Activated naive CD8-positive, alpha-beta T cell treated with anti-CD3 and anti-CD28 coated beads, Interleukin-2, amount 50 U/mL, for 24 hours (primary cell): ENCODE measurements around the gene FAHD1.

Source experiments
- ATAC-seq: fragments of 150-1000 bp; cut with Tn5 transposase; one replicate; pipeline ENCODE4 v1.10.0; 2021
- DNase-seq: peaks from one replicate; pipeline ENCODE4 v3.0.0; 2021
- H3K27ac Mint-ChIP-seq: one replicate; pipeline ENCODE4 v1.8.0; 2021; ENCODE audit warnings: mild to moderate bottlenecking, mixed read lengths
- H3K27me3 Mint-ChIP-seq: one replicate; pipeline ENCODE4 v1.8.0; 2021; ENCODE audit warnings: mixed read lengths
- H3K36me3 Mint-ChIP-seq: one replicate; pipeline ENCODE4 v1.8.0; 2021; ENCODE audit warnings: low read depth, mixed read lengths
- H3K4me1 Mint-ChIP-seq: one replicate; pipeline ENCODE4 v1.8.0; 2021; ENCODE audit warnings: mixed read lengths
- H3K4me3 Mint-ChIP-seq: one replicate; pipeline ENCODE4 v1.8.0; 2021; ENCODE audit warnings: mild to moderate bottlenecking, moderate library complexity, mixed read lengths
- H3K9me3 Mint-ChIP-seq: one replicate; pipeline ENCODE4 v1.8.0; 2021; ENCODE audit warnings: mixed read lengths

Gene FAHD1

GRCh38 chr16:1831186-1832075 lies 4.4 kb downstream of the FAHD1 start:
- H3K4me3 Mint-ChIP-seq = no peak overlapping the region
- H3K4me1 Mint-ChIP-seq = peaks cover 33% of the 10 kb centered on the region
- H3K36me3 Mint-ChIP-seq = peaks cover 2% of the 10 kb centered on the region
- H3K9me3 Mint-ChIP-seq = no peaks in the 10 kb centered on the region
- DNase-seq (no peak), ATAC-seq (no peak)
- H3K27me3 Mint-ChIP-seq = no peaks in the 10 kb centered on the region
- H3K27ac Mint-ChIP-seq = no peak overlapping the region

DNA sequence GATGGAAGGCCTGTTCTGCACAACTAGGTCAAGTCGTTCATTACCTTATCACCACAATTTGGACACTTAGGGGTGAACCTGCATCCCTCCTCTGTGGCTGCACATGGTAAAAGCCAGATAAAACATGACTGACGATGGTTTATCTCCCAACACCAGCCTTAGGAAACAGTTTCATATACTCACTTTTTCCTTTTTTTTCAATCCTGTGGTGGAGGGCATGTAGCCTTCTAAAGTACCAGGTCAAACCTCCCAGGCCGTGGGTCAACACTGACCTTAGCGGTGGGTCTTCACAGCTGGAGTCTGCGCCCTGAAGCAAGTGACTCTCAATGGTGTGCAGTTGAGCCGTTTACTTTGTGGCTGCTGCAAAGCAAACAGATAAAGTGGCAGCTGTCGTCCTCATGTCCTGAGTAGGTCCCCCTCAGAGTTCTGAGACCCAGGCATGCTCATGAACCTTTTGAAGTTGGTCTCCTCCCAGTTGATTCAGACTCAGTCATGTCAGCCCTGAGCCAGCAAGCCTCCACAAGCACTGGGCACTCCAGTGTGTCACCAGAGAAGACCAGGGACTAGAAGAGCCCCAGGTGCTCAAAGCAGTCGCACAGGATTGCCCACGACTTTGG lies 5.9 kb downstream of the FAHD1 start:
- ATAC-seq (no peak), DNase-seq (no peak)
- H3K9me3 Mint-ChIP-seq = no peaks in the 10 kb centered on the region
- H3K36me3 Mint-ChIP-seq = peaks cover 2% of the 10 kb centered on the region
- no peak overlapping the region for H3K27ac Mint-ChIP-seq
- no peaks in the 10 kb centered on the region for H3K27me3 Mint-ChIP-seq
- no peak overlapping the region for H3K4me3 Mint-ChIP-seq
- peaks cover 21% of the 10 kb centered on the region for H3K4me1 Mint-ChIP-seq

GRCh38 chr16:1834096-1834495 lies 7.1 kb downstream of the FAHD1 start:
- no peak for DNase-seq
- Mint-ChIP-seq H3K4me3 (no peak overlapping the region), H3K9me3 (no peaks in the 10 kb centered on the region), H3K27me3 (no peaks in the 10 kb centered on the region), H3K4me1 (peaks cover 11% of the 10 kb centered on the region), H3K27ac (no peak overlapping the region), H3K36me3 (peaks cover 2% of the 10 kb centered on the region)
- no peak for ATAC-seq

- Mint-ChIP-seq H3K4me1 (no peaks in the 10 kb centered on the region), H3K27me3 (no peaks in the 10 kb centered on the region), H3K27ac (no peak overlapping the region), H3K4me3 (no peak overlapping the region), H3K36me3 (no peaks in the 10 kb centered on the region), H3K9me3 (no peaks in the 10 kb centered on the region)
- DNase-seq (no peak), ATAC-seq (no peak)
These were observed 12.5 kb downstream of the FAHD1 start for GRCh38 chr16:1839554-1839953.

DNA sequence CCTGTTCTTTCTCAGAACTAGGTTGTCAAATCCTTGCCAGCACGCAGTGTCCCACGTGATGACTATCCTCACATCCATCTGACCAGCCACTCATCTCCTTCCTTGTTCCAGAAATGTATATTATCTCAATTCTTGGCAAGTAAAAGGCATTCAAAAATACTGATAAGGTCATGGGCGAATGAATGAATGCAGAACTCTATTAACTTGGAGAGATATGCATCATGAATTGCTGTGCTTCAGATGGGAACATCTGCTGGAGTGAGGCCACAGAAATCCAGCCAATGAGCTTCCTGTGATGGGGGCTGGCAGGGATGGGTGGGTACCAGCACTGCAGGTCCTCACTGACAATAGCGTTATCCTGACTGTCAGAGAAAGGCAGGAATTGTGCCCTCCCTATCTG lies 19.0 kb downstream of the FAHD1 start:
- ATAC-seq = no peak
- DNase-seq = no peak
- Mint-ChIP-seq H3K27ac (no peak overlapping the region), H3K4me1 (no peaks in the 10 kb centered on the region), H3K36me3 (no peaks in the 10 kb centered on the region), H3K27me3 (peaks cover 3% of the 10 kb centered on the region), H3K4me3 (no peak overlapping the region), H3K9me3 (no peaks in the 10 kb centered on the region)

DNA sequence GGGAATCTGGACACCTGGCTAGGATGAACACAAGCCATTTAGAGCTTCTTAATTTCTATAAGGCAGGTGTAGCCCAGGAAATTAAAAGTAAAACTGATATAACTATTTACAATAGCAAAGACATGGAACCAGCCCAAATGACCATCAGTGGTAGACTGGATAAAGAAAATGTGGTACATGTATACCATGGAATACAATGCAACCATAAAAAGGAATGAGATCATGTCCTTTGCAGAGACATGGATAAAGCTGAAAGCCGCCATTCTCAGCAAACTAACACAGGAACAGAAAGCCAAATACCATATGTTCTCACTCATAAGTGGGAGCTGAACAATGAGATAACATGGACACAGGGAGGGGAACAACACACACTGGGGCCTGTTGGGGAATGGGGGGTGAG lies 19.4 kb downstream of the FAHD1 start:
- Mint-ChIP-seq H3K27me3 (peaks cover 3% of the 10 kb centered on the region), H3K4me1 (no peaks in the 10 kb centered on the region), H3K27ac (no peak overlapping the region), H3K4me3 (no peak overlapping the region), H3K36me3 (no peaks in the 10 kb centered on the region), H3K9me3 (no peaks in the 10 kb centered on the region)
- DNase-seq (no peak), ATAC-seq (no peak)

- Mint-ChIP-seq H3K27ac (no peak overlapping the region), H3K9me3 (no peaks in the 10 kb centered on the region), H3K4me1 (peaks cover 18% of the 10 kb centered on the region), H3K4me3 (no peak overlapping the region), H3K36me3 (no peaks in the 10 kb centered on the region), H3K27me3 (peaks cover 3% of the 10 kb centered on the region)
- ATAC-seq (no peak), DNase-seq (no peak)
These were observed 24.0 kb downstream of the FAHD1 start for GRCh38 chr16:1850981-1851380.

- no peaks in the 10 kb centered on the region for H3K9me3 Mint-ChIP-seq
- no peak overlapping the region for H3K4me3 Mint-ChIP-seq
These were observed 24.8 kb downstream of the FAHD1 start for GRCh38 chr16:1851793-1852192.

GRCh38 chr16:1857433-1858097 lies 30.6 kb downstream of the FAHD1 start:
- Mint-ChIP-seq H3K27ac (no peak overlapping the region), H3K4me3 (no peak overlapping the region), H3K9me3 (no peaks in the 10 kb centered on the region), H3K4me1 (peaks cover 21% of the 10 kb centered on the region), H3K27me3 (peaks cover 16% of the 10 kb centered on the region), H3K36me3 (no peaks in the 10 kb centered on the region)
- DNase-seq = no peak
- ATAC-seq = no peak

More at GRCh38 chr16:1851793-1852192, 24.8 kb downstream of the FAHD1 start:
- Mint-ChIP-seq H3K36me3 (no peaks in the 10 kb centered on the region), H3K27ac (no peak overlapping the region), H3K27me3 (no peaks in the 10 kb centered on the region), H3K4me1 (peaks cover 18% of the 10 kb centered on the region)
- ATAC-seq = no peak
- DNase-seq = no peak

DNA sequence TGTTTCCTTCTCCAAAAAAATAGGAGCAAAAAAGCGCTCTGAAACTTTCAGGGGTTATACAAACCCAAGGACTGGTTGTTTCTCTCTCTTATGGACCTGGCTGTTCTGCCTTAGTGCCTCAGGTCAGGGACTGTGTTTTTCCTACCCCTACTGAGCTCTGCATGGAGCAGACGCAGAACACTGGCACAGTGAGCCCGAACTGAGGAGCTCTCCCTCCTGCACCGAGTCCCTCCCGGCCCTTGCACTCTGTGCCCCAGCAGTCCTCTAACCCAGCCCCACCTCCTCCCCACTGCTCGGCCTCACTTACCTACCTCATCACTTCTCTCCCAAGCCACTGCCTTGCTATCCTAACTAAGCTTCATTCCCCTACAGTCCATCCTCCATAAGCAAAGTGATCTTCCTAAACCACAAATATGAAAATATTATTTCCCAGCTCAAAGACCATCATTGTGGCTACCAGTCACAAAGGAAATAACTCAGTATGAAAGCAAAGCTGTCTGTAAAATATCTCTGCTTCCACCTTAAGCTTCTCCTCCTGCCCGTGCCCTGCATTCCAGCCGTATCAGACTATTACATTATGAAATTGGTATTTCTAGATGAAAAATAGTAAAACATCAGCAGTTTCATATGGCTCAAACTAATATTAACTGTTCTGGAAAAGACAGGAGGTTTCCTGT lies 31.3 kb downstream of the FAHD1 start:
- no peaks in the 10 kb centered on the region for H3K36me3 Mint-ChIP-seq
- H3K9me3 Mint-ChIP-seq = no peaks in the 10 kb centered on the region
- H3K4me1 Mint-ChIP-seq = peaks cover 21% of the 10 kb centered on the region
- no peak for DNase-seq
- H3K27ac Mint-ChIP-seq = no peak overlapping the region
- H3K4me3 Mint-ChIP-seq = no peak overlapping the region
- no peak for ATAC-seq
- H3K27me3 Mint-ChIP-seq = peaks cover 16% of the 10 kb centered on the region

DNA sequence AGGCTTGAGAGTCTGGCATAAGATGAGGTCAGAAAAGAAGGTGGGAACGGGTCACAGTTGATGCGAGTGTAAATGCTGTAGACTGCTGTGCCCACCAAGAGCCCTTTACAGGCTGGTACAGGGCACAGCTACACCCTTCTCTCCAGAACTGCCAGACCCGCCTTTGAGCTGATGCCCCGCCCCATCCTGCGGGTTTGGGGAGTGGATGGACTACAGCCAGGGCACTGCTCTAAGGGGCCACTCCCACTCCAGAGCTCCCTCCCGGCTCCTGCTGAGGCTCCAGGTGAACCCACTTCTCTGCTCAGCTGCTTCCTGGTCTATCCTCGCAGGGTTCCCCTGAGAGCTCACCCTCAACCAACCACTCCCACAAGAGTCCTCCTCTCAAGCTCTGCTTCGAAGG lies 32.6 kb downstream of the FAHD1 start:
- Mint-ChIP-seq H3K9me3 (no peaks in the 10 kb centered on the region), H3K4me3 (no peak overlapping the region), H3K27ac (no peak overlapping the region), H3K4me1 (peaks cover 16% of the 10 kb centered on the region), H3K36me3 (no peaks in the 10 kb centered on the region), H3K27me3 (peaks cover 20% of the 10 kb centered on the region)
- DNase-seq (no peak), ATAC-seq (no peak)

- peaks cover 3% of the 10 kb centered on the region for H3K4me1 Mint-ChIP-seq
- DNase-seq = no peak
- H3K9me3 Mint-ChIP-seq = no peaks in the 10 kb centered on the region
- no peaks in the 10 kb centered on the region for H3K36me3 Mint-ChIP-seq
- peaks cover 27% of the 10 kb centered on the region for H3K27me3 Mint-ChIP-seq
- H3K4me3 Mint-ChIP-seq = no peak overlapping the region
- no peak for ATAC-seq
- no peak overlapping the region for H3K27ac Mint-ChIP-seq
These were observed 34.7 kb downstream of the FAHD1 start for GRCh38 chr16:1861730-1862129.

DNA sequence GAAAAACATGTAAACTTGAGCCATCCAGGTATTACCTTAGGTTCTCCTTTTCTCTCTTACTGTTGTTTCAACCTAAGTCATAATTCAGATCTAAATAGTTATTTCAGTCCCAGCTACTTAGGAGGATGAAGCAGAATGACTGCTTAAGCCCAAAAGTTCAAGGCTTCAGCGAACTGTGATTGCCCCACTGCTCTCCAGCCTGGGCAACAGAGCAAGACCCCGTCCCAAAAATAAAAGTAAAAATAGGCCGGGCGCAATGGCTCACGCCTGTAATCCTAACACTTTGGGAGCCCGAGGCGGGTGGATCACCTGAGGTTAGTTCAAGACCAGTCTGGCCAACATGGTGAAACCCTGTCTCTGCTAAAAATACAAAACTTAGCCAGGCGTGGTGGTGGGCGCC lies 35.4 kb downstream of the FAHD1 start:
- H3K4me3 Mint-ChIP-seq = no peak overlapping the region
- no peak for ATAC-seq
- H3K27me3 Mint-ChIP-seq = peaks cover 25% of the 10 kb centered on the region
- no peak overlapping the region for H3K27ac Mint-ChIP-seq
- no peaks in the 10 kb centered on the region for H3K4me1 Mint-ChIP-seq
- DNase-seq = no peak
- H3K36me3 Mint-ChIP-seq = no peaks in the 10 kb centered on the region
- no peaks in the 10 kb centered on the region for H3K9me3 Mint-ChIP-seq

DNA sequence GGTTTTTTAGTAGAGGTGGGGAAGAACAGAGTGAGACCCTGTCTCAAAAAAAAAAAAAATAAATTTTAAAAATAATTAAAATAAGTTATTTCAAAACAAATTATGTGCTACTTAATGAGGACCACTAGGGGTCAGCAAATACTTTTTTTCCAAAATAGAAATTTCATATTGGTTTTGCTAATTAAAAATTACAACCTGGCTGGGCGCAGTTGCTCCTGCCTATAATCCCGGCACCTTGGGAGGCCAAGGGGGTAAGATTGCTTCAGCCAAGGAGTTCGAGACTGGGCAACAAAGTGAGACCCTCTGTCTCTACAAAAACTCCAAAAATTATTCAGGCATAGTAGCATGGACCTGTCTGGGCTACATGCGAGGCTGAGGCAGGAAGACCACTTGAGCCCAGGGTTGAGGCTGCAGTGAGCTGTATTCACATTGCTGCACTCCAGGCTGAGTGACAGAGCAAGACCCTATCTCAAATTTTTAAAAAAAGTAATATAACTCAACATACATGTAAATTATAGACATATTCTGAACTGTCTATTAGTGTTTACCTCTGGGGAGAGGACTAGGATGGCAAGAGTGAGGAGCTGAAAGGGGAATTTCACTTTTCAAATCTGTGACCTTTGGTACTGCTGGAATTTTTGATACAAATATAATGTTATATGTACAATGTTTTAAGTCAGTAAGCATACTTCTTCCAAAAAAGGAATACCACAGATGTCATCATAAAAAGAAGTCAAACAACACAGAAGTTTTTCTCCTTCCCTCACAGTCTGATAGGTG lies 36.9 kb downstream of the FAHD1 start:
- Mint-ChIP-seq H3K36me3 (no peaks in the 10 kb centered on the region), H3K4me1 (no peaks in the 10 kb centered on the region), H3K27me3 (peaks cover 18% of the 10 kb centered on the region), H3K27ac (no peak overlapping the region), H3K9me3 (no peaks in the 10 kb centered on the region), H3K4me3 (no peak overlapping the region)
- DNase-seq = no peak
- ATAC-seq = no peak
